Measurements from ENCODE around the gene OPCML. TPM values are rescaled to one million over a fixed set of nuclear protein-coding genes. Genes with fewer than 3 reads are reported as not detected.

The OPCML gene
- total RNA-seq, 1 donor from 2014 or later: 4.6 TPM

DNA sequence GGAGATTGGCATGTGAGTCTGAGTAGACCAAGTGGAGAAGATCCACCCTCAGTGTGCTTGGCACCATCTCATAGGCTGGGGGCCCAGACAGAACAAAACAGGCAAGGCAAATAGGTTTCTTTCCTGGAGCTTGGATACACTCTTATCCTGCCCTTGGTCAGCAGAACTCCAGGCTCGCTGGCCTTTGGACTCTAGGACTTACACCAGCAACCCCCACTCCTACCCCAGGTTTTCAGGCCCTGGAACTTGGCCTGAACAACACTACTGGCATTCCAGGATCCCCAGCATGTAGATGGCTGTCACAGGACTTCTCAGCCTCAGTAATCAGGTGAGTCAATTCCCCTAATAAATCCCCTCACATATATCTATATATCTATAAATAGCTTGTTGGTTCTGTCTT, 637.7 kb downstream of the OPCML start:
- no peak for TF ChIP-seq CTCF (conservative IDR thresholded peaks at IDR 0.05)
- peaks cover 4% of the 10 kb centered on the region for H3K4me1 Mint-ChIP-seq (ENCODE audit: unreplicated experiment)
- no peaks in the 10 kb centered on the region for H3K36me3 Mint-ChIP-seq
- H3K27ac Mint-ChIP-seq: no peak overlapping the region
- no peak for DNase-seq (ENCODE audit: extremely low spot score, unreplicated experiment)
- H3K4me3 Mint-ChIP-seq: no peak overlapping the region
- H3K27me3 Mint-ChIP-seq: peaks cover 14% of the 10 kb centered on the region
- peaks cover 4% of the 10 kb centered on the region for H3K9me3 Mint-ChIP-seq

DNA sequence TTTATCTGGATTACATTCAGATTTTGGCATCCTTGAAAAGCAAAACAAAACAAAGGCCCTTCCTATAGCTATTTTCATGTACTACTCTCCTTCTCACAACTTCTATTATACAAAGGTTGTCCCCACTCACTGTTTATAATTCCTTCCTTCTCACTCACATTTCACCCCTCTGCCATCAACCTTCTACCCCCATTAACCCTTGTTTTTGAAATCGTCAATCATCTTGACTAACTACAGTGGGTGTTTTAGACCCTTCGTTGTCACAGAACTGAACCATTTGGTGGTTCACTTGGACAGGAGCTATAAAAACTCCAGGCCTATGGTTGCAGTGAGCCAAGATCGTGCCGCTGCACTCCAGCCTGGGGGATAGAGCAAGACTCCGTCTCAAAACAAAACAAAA, 639.4 kb downstream of the OPCML start:
- TF ChIP-seq CTCF (conservative IDR thresholded peaks at IDR 0.05): no peak
- no peak overlapping the region for H3K27ac Mint-ChIP-seq
- no peak overlapping the region for H3K4me3 Mint-ChIP-seq
- peaks cover 20% of the 10 kb centered on the region for H3K27me3 Mint-ChIP-seq
- no peak for DNase-seq (ENCODE audit: extremely low spot score, unreplicated experiment)
- H3K36me3 Mint-ChIP-seq: no peaks in the 10 kb centered on the region
- peaks cover 17% of the 10 kb centered on the region for H3K4me1 Mint-ChIP-seq (ENCODE audit: unreplicated experiment)
- H3K9me3 Mint-ChIP-seq: peaks cover 4% of the 10 kb centered on the region

DNA sequence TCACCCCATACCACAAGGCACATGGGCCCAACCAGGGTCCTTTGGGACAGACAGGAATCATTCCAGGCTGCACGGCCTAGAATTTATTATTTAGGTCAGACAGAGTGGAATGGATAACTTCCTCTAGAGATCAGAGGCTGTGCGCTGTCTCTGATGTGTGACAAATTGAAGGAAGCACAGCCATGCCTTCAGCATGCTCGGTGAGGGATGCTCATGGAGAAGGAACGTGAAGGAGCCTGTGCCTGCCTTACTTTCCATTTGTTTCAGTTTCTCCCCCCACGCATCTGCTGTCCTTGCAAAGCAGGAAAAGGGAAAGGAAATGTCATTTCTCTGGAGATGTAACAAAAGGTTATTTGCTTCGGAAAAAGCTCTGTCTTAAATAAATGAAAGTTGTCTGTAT, 644.1 kb downstream of the OPCML start:
- Mint-ChIP-seq H3K9me3 (peaks cover 4% of the 10 kb centered on the region), H3K27ac (no peak overlapping the region), H3K36me3 (no peaks in the 10 kb centered on the region), H3K4me1 (ENCODE audit: unreplicated experiment) (peaks cover 25% of the 10 kb centered on the region), H3K4me3 (no peak overlapping the region), H3K27me3 (peaks cover 33% of the 10 kb centered on the region)
- DNase-seq (ENCODE audit: extremely low spot score, unreplicated experiment): no peak
- no peak for TF ChIP-seq CTCF (conservative IDR thresholded peaks at IDR 0.05)

DNA sequence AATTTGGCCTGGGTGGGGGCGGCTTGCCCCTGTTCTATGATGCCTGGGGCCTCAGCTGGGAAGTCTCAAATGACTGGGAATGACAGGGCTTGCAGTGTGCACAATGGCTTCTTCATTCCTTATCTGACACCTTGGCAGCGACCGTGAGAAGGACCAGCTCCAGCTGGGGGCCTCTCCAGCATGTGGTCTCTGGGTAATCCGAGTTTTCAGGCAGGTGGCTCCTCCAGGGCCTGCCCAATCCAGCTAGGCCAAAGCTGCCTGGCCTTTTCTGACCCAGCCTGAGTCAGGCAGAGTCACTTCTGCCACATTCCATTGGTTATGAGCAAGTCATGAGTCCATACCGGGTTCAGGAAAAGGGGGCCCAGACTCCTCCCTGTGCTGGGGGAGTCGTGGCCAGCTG, 646.0 kb downstream of the OPCML start:
- Mint-ChIP-seq H3K27me3 (peaks cover 34% of the 10 kb centered on the region), H3K4me3 (no peak overlapping the region), H3K4me1 (ENCODE audit: unreplicated experiment) (peaks cover 26% of the 10 kb centered on the region), H3K27ac (no peak overlapping the region), H3K36me3 (no peaks in the 10 kb centered on the region), H3K9me3 (no peaks in the 10 kb centered on the region)
- DNase-seq (ENCODE audit: extremely low spot score, unreplicated experiment): no peak
- no peak for TF ChIP-seq CTCF (conservative IDR thresholded peaks at IDR 0.05)

DNA sequence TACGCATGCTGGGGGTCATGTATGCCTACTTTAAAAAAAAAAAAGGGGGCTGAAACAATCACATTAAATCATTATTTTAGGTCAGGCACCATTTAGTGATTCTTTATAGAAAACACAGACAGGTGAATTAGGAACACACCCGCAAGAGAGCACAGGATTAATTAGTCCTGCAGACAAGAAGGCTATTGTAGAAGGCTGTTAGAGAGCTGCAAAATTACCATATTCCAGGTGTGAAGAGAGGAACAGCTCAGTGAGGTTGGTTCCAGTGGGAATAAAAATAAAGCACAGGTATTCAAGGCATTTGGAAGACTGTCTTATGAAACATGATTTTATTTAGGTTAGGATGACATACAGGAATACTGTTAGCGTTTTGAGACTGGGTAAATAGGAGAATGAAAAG, 649.1 kb downstream of the OPCML start:
- TF ChIP-seq CTCF (conservative IDR thresholded peaks at IDR 0.05): no peak
- no peak overlapping the region for H3K27ac Mint-ChIP-seq
- peaks cover 6% of the 10 kb centered on the region for H3K9me3 Mint-ChIP-seq
- H3K36me3 Mint-ChIP-seq: no peaks in the 10 kb centered on the region
- H3K27me3 Mint-ChIP-seq: peaks cover 27% of the 10 kb centered on the region
- peaks cover 22% of the 10 kb centered on the region for H3K4me1 Mint-ChIP-seq (ENCODE audit: unreplicated experiment)
- no peak overlapping the region for H3K4me3 Mint-ChIP-seq
- DNase-seq (ENCODE audit: extremely low spot score, unreplicated experiment): no peak

DNA sequence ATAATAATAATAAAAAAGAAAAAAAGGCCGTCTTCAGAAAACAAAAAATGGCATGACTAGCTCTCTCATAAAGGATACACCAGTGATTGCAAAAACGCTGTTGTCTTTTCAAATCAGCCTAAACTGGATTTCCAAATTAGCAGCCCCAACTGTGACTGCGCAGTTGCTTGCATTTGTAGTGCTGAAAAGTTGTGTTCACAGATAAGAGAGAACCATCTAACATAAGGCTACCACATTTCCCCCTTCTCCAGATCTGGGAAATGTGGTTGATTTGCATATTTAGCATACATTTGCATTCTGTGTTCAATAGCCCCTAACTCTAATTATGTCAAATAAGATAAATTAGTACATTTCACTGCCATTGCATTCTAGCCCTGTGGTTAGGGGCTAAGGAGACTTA, 650.7 kb downstream of the OPCML start:
- H3K9me3 Mint-ChIP-seq: peaks cover 7% of the 10 kb centered on the region
- peaks cover 21% of the 10 kb centered on the region for H3K27me3 Mint-ChIP-seq
- H3K4me3 Mint-ChIP-seq: no peak overlapping the region
- H3K27ac Mint-ChIP-seq: no peak overlapping the region
- peaks cover 17% of the 10 kb centered on the region for H3K4me1 Mint-ChIP-seq (ENCODE audit: unreplicated experiment)
- H3K36me3 Mint-ChIP-seq: no peaks in the 10 kb centered on the region
- DNase-seq (ENCODE audit: extremely low spot score, unreplicated experiment): no peak
- TF ChIP-seq CTCF (conservative IDR thresholded peaks at IDR 0.05): no peak

Measured in type B pancreatic cell (in vitro differentiated cells).